Epithelial cell of esophagus (primary cell): ENCODE measurements around the gene FAM3C.

Source experiments
- DNase-seq: peaks from one replicate; pipeline ENCODE4 v3.0.0; 2010; ENCODE audit warnings: low read depth
- H3K4me3 ChIP-seq: 2 replicates; pipeline ENCODE4 v1.5.1; 2011; ENCODE audit warnings: mild to moderate bottlenecking, low read length, control low read depth
- TF ChIP-seq, protein P1 (sequence below): IDR thresholded peaks from 2 replicates; pipeline ENCODE4 v1.5.1; 2011; ENCODE audit warnings: low read depth, mild to moderate bottlenecking, low read length, control low read depth, inconsistent platforms; ENCODE audit not compliant: insufficient read depth; ENCODE audit errors: missing control alignments

Gene FAM3C

DNA sequence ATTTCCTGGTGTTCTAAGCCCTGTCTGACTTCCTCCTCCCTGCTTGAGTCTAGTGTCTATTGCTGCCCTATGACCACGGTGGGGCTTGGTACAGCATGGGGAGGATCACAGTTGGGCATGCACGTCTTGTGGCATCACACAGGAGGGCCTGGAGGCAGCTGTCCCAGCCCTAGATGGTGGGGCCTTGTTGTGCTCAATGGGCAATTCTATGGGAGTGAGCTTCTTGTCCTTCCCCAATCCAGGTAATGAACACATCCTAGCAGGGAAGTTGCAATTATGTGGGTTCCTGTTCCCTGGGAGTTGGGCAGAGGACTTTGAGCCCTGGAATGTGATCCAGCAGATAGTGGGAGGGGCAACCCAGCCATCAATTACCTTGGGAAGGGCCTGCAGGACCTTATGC is 10.8 kb upstream of the FAM3C start:
- no peak for DNase-seq
- TF ChIP-seq, protein P1, sequence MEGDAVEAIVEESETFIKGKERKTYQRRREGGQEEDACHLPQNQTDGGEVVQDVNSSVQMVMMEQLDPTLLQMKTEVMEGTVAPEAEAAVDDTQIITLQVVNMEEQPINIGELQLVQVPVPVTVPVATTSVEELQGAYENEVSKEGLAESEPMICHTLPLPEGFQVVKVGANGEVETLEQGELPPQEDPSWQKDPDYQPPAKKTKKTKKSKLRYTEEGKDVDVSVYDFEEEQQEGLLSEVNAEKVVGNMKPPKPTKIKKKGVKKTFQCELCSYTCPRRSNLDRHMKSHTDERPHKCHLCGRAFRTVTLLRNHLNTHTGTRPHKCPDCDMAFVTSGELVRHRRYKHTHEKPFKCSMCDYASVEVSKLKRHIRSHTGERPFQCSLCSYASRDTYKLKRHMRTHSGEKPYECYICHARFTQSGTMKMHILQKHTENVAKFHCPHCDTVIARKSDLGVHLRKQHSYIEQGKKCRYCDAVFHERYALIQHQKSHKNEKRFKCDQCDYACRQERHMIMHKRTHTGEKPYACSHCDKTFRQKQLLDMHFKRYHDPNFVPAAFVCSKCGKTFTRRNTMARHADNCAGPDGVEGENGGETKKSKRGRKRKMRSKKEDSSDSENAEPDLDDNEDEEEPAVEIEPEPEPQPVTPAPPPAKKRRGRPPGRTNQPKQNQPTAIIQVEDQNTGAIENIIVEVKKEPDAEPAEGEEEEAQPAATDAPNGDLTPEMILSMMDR = no peak

DNA sequence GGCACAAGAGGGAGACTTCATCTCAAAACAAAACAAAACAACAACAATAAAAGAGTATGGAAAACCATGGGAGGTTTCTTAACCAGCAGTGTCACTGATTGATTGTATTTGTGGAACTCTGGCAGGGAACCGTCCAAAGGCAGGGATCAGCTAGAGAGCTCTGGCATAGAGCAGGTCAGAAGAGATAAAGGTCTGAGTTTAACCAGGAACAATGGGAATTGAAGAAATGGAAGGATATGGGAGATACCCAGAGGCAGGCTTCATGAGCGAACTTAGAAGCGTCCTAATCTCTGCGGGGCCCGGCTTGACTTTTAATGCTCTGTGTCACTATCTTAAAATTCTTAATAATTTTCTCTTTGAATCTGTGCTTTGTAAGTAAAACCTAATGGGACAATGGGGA is 10.4 kb upstream of the FAM3C start:
- TF ChIP-seq, protein P1 = no peak
- no peak for DNase-seq
- no peak overlapping the region for H3K4me3 ChIP-seq

More for the DNA sequence above, 10.8 kb upstream of the FAM3C start:
- no peak overlapping the region for H3K4me3 ChIP-seq

DNA sequence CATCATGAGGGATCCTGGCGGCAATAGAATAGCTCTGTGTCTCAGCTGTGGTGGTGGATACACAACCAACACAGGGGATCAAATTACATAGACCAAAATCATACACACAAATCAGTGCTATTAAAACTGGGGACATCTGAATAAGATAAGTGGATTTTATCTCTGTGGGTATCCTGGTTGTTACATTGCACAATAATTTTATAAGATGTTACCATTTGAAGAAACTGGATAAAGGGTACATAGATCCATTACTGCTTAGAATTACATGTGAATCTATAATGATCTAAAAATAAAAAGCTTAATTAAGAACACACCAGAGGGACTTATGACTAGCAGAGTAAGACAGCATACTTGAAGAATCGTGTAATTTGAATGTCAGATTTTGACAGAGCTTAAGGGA is 8.2 kb upstream of the FAM3C start:
- H3K4me3 ChIP-seq = no peak overlapping the region
- TF ChIP-seq, protein P1 = no peak
- DNase-seq = no peak

DNA sequence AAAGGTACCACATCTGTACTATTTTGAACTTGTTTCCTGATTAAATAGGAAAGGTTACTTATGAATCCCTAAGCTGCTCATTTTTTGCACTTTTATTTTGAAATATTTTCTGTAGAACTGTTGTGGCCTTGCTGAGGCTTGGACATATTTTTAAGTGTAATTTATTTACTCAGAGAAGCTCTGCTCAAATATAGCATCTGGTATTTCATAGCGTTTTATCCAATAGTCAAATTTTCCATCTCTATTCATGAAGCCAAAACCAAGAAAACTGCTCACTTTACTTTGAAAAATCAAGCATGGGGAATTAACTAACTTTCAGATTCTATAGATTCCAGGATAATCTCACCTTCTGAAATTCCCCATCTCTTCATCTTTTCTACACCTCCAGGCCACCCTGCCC is 6.6 kb upstream of the FAM3C start:
- DNase-seq = no peak
- TF ChIP-seq, protein P1 = no peak

DNA sequence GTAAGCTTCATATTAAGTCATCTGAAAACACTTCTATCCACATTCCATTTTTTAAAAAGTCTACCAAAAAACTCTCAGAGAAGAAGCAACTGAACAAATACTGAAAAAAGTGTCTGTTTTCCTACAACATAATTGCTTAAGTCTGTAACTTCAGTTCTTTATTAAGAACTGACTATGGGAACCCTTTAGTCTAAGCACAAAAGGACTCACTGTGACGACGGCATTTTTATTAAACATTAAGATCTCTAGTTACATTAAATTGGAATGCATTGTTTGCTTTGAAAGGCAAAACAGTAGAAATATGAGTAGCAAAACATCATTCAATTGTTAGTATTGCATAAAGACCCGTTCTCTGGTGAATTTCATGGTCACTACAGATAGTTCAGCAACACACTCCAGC is 5.8 kb upstream of the FAM3C start:
- TF ChIP-seq, protein P1 = no peak
- no peak for DNase-seq
- no peak overlapping the region for H3K4me3 ChIP-seq

More for the DNA sequence above, 6.6 kb upstream of the FAM3C start:
- no peak overlapping the region for H3K4me3 ChIP-seq

DNA sequence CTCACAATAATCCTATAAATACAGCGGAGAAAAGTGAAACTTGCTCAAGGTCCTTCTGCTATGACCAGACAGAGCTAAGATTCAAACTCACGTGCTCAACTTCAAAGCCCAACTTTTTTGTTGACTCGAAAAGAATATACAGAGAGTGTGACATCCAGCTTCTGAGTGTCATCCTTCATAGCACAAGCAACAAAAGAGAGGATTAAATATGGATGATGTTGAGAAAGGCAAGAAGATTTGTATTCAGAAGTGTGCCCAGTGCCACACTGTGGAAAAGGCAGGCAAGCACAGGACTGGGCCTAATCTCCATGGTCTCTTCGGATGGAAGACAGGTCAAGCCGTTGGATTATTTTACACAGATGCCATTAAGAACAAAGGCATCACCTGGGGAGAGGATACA is 2.1 kb upstream of the FAM3C start:
- no peak overlapping the region for H3K4me3 ChIP-seq
- DNase-seq = no peak
- TF ChIP-seq, protein P1 = peak; percentile 32

DNA sequence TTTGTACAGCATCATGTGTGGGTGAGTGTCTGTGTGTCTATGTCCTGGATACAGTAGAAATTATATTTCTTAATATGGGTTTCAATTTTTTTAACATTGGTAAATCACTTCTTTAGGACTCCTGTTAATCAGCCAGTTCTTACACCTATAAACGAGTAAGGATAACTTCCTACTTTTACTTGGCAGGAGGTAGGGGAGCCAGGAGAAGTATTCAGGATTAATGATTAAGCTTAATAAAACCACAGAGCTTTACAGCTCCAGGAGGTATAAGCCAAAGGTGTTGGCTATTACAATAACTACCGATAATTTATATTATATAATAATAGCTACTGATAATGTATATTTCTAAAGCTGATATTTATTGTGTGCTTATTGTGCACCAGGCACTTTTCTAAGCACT is 1.7 kb upstream of the FAM3C start:
- TF ChIP-seq, protein P1 = no peak
- DNase-seq = no peak
- H3K4me3 ChIP-seq = no peak overlapping the region
